Right lung (tissue), 10 donors: ENCODE data around the gene ANKRD39. TPM values are rescaled to one million over a fixed set of nuclear protein-coding genes. Genes with fewer than 3 reads are reported as not detected.
"Not testable (repeated sequence)": the region's sequence is repeated elsewhere in the genome, so short reads cannot be mapped to it uniquely, and the experiment has no call there.

Source experiments
- DNase-seq, 2 donors: peaks; one replicate each; pipeline ENCODE4 v3.0.0-alpha.2; 2013
- long read RNA-seq, 8 donors: transcript quantifications; one replicate each; lab custom pipeline, GENCODE V29; 2026
- polyA plus RNA-seq, 5 donors: library from polyadenylated mRNA; unstranded; fragments of 120-200 nt; gene quantifications; one replicate each; pipeline versions ENCODE4 v1.2.1 to v1.2.3, GENCODE V29; 2013; ENCODE audit warnings: inconsistent platforms in 1 of 5, low replicate concordance in 1 of 5; ENCODE audit not compliant: insufficient read length in 5 of 5, insufficient read depth in 1 of 5

ANKRD39 gene
- polyA plus RNA-seq = 10 to 100 TPM in 2 of 5 donors, 1 to 10 TPM in 3; 7.6 to 10.4 (median 9.8) TPM
- long read RNA-seq, donor 1, transcript ANKRD39-201 (4 exons, 976 nt) = major isoform, 10 of 10 reads
- long read RNA-seq, donor 1, partial matches to known transcripts = 0 of 10 reads
- long read RNA-seq, donor 1, other reads (novel, unspliced or antisense) = 0 of 10 reads
- long read RNA-seq, donor 2, transcript ANKRD39-201 (4 exons, 976 nt) = major isoform, 5 of 5 reads
- long read RNA-seq, donor 2, partial matches to known transcripts = 0 of 5 reads
- long read RNA-seq, donor 2, other reads (novel, unspliced or antisense) = 0 of 5 reads
- long read RNA-seq, donor 3, partial matches to known transcripts = 0 of 4 reads
- long read RNA-seq, donor 3, other reads (novel, unspliced or antisense) = 0 of 4 reads
- long read RNA-seq, donor 4, partial matches to known transcripts = 0 of 3 reads
- long read RNA-seq, donor 4, other reads (novel, unspliced or antisense) = 0 of 3 reads
- long read RNA-seq, donor 5, transcript ANKRD39-201 (4 exons, 976 nt) = major isoform, 12 of 12 reads
- long read RNA-seq, donor 5, partial matches to known transcripts = 0 of 12 reads
- long read RNA-seq, donor 5, other reads (novel, unspliced or antisense) = 0 of 12 reads
- long read RNA-seq, donor 6, full-length matches to known transcripts = 6 of 6 reads
- long read RNA-seq, donor 6, partial matches to known transcripts = 0 of 6 reads
- long read RNA-seq, donor 6, other reads (novel, unspliced or antisense) = 0 of 6 reads
- long read RNA-seq, donor 7, transcript ANKRD39-201 (4 exons, 976 nt) = major isoform, 6 of 6 reads
- long read RNA-seq, donor 7, partial matches to known transcripts = 0 of 6 reads
- long read RNA-seq, donor 7, other reads (novel, unspliced or antisense) = 0 of 6 reads
- long read RNA-seq, donor 8, partial matches to known transcripts = 0 of 4 reads
- long read RNA-seq, donor 8, other reads (novel, unspliced or antisense) = 0 of 4 reads

GRCh38 chr2:96857667-96858372, at the start of gene ANKRD39:
Gene ANKRD39, minus strand, starts transcription at chr2:96858016. Its CDS starts 29 bp downstream, at chr2:96857987.
- DNase-seq = peak; percentile 99 to 100

DNA sequence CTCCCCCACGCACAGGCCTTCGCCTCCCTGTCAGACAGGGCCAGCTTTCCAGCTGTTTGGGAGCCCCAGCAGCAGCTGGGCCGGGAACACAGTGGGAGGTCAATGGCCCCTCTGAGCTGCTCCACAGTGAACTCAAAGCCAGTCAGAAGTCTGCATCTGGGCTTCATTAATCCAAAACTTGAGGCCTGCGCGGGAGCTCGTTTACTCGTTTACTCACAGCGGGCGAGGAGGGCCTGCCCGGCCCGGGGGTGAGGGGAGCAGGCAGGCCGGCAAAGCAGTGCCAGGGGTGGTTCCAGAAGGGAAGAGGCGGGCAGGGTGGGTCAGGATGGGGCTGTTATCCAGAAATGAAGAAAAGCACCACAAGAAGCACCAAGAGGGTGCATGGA, 48.9 kb upstream of the ANKRD39 start:
- DNase-seq = peak; percentile 66 to 75

- no peak for DNase-seq
Measured at GRCh38 chr2:96903815-96904214, 46.0 kb upstream of the ANKRD39 start.

- DNase-seq = no peak
Measured at GRCh38 chr2:96903318-96903717, 45.5 kb upstream of the ANKRD39 start.

DNA sequence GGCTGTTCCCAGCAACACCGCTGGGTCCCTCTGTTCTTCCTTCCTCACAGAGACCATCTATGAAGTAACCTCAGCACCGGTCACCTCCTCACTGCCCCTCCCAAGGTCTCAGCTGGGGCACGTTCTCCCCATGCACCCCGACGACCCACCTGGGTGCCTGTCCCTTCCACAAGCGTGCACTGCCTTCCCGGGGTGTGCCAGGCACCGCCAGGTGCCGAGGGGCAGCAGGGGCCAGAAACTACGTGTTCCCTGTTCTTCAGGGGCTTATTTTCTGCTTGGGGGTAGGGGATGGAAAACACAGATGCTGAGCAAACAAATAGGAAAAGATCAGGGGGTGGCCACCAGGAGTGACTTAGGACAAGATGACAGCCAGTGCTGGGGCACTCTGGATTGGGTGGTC, 42.4 kb upstream of the ANKRD39 start:
- no peak for DNase-seq

GRCh38 chr2:96899413-96899741, 41.6 kb upstream of the ANKRD39 start:
- no peak for DNase-seq

- DNase-seq = no peak
Measured at GRCh38 chr2:96898641-96899412, 41.0 kb upstream of the ANKRD39 start.

DNA sequence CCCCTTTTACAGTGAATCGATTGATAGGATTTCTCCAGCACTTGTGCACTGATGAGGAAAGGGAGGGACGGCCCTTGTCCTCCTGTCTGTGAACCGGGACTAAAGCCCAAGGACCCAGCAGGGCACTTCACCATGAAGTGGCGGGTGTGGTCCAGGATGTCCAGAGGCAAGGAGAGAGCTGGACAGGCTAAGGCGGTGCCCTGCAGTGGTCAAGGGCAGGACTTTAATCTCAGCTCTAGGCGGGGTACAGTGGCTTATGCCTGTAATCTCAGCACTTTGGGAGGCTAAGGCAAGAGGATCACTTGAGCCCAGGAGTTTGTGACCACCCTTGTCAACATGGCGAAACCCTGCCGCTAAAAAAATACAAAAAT, 40.3 kb upstream of the ANKRD39 start:
- no peak for DNase-seq

DNA sequence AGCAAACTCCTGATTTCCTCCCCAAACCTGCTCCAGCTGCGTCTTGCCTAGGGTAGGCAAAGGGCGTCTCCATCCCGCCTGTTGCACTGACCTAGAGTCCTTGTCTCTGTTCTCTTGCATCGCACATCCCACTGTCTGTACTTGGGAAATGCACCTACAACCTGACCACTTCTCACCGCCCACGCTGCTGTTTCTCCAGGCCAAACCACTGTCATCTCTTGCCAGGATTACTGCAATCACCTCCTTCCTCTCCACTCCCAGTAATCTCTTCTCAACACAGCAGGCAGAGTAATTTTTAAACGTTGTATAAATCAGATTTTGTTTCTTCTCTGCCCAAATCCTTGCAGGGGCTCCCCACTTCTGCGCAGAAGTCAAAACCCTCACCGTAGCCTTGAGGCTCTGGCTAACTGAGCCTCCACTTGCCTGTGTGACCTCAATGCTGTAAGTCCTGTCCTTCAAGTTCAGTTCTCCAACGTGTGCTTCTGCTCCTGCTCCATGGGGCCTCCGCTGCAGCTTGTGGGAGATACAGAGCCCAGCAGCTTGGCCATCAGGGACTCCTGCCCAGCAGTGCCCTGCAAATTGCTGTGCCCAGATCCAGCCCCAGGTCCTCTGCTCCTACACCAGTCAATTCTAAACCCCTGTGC, 39.8 kb upstream of the ANKRD39 start:
- DNase-seq = no peak

- no peak for DNase-seq
Measured at GRCh38 chr2:96895746-96896651, 38.2 kb upstream of the ANKRD39 start.

DNA sequence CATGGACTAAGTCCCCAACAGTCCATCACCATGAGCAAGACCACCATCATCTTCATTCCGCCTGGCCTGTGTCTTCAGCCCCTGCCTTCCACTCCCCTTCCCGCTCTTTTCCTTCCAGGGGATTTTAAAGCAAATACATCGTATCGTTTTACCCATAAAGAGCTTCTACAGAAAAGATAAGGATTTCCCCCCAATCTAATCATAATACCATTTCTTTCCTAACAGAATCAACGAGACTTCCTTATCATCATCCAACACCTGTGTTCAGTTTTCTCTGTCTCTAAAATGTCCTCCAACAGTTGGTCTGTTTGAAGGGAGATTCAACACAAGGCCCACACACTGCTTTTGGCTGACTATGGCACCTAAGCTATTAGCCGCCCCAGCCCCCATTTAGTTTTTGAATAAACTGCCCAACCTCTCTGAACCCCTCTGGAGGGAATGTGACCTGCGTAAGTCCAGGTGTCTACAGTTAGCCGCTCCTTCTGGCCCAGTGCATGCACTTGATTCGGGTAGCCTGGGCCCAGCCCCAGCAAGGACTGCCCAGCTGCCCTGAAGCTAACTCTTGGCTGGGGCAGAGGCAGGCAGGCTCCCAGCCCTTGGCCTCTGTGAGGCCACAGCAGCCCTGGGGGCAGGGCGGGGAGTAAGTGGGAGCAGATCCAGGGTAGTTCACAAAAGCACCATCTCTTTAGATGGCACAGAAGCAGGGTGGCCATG, 37.4 kb upstream of the ANKRD39 start:
- DNase-seq = no peak

- DNase-seq = no peak
Measured at GRCh38 chr2:96894151-96894531, 36.3 kb upstream of the ANKRD39 start.

DNA sequence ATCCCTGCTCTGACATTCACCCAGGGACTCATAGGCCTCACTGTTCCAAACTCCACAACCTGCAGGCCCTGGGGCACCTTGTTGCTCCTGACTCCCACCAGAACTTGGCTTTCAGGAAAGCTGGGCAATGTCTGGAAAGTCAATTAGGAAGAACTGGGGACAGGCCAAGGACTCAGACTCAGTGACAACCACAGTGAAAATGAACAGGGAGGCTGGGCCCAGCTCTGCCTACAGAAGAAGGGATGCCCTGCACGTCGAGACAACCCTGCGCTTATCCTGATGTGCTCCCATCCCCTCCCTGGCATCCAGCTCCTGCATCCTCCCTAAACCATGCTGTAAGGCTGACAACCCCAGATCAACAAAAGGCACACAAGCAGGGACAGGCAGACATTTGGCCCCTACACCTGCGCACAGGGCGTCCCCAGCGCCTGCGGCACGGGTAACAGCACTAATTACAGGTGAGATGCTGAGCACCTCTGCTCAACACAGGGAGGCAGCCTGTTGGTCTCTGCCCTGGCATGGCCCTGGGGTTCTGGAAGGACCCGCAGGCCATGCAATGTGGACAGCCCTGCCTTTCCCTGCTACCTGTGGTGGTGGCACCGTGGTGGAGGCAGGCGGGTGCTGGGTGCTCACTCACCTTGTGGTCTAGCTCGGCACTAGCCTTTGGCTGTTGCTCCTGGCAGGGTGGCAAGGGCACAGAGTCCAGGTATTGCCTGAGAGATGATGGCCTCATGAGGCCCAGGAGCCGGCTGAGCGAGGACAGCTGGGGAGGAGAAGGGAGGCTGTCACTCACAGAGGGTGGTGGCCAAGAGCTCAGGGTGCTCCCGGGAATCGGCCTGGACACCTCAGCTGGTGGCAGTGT, 35.7 kb upstream of the ANKRD39 start:
- no peak for DNase-seq

DNA sequence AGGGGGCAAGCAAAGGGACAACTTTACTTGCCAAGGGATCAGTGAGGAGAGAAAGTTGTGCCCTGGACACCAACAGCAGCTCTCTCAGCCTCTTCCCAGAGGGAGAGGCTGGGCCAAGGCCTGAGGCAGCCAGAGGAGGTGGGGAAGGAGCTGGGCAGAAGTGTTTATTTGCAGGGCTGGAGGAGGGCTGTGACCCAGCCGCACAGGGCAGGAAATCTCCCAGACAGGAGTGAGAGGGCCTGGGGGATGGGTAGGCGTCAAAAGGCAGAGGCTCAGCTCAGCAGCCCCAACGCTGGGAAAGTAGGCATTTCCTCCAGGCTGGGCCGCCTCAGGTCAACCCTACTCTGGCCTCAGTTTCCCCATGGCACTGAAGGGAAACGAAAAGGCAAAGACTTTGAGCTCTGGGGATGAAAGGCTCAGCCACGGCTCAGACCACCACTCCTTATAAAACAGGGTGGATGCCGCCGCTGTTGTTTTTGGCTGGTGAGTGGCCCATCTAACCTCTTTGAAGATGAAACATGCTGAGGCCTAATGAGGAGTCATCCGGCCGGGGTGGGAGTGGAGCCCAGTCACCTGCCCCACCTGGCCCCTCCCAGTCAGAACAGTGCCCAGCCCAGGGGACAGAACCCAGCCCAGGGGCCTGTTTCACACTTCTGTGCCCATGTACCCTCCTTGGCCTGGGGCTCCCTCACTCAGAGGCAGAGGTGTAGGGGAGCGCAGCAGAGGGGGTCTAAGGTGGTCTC, 33.9 kb upstream of the ANKRD39 start:
- DNase-seq = no peak

- no peak for DNase-seq
Measured at GRCh38 chr2:96890726-96891385, 33.0 kb upstream of the ANKRD39 start.

- DNase-seq = no peak
Measured at GRCh38 chr2:96890252-96890651, 32.4 kb upstream of the ANKRD39 start.

DNA sequence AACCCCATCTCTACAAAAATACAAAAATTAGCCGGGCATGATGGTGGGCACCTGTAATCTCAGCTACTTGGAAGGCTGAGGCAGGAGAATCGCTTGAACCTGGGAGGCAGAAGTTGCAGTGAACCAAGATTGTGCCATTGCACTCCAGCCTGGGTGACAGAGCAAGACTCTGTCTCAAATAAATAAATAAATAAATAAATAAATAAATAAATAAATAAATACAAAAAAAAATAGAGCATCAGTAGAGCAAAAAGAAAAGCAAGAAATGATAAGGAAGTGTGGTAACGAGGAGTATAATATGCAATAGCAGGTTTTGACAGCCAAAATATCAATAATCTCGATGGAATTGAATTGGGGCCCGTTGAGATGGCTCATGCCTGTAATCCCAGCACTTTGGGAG, 31.7 kb upstream of the ANKRD39 start:
- not testable (repeated sequence) for DNase-seq
